Measurements from ENCODE around the gene DCDC2C.

- TF ChIP-seq GATA3 (IDR thresholded peaks at IDR 0.05; ENCODE audit: low read depth, low read length), result no peak
- no peak for TF ChIP-seq GATA2 (IDR thresholded peaks at IDR 0.05; ENCODE audit: low read depth, low read length)
These were observed 35.9 kb downstream of the DCDC2C start for GRCh38 chr2:3739313-3739712.

Data from SH-SY5Y (cell line).